Suprapubic skin (tissue), 4 donors: Measurements from ENCODE around the gene FDXR. TPM values are rescaled to one million over a fixed set of nuclear protein-coding genes. Genes with fewer than 3 reads are reported as not detected.
"Not testable (repeated sequence)": the region's sequence is repeated elsewhere in the genome, so short reads cannot be mapped to it uniquely, and the experiment has no call there.

ENCODE experiments used
- DNase-seq, 2 donors: peaks; one replicate each; pipeline ENCODE4 v3.0.0-alpha.2; 2019; ENCODE audit warnings: low spot score in 2 of 2
- H3K27ac ChIP-seq: fragments of 200-600 bp; sonication (generic); one replicate; pipeline ENCODE4 v1.5.1; 2019
- H3K27me3 ChIP-seq: fragments of 200-600 bp; sonication (generic); one replicate; pipeline ENCODE4 v1.5.1; 2019
- H3K36me3 ChIP-seq: fragments of 200-600 bp; sonication (generic); one replicate; pipeline ENCODE4 v1.5.1; 2019
- H3K4me1 ChIP-seq: fragments of 200-600 bp; sonication (generic); one replicate; pipeline ENCODE4 v1.5.1; 2019
- H3K4me3 ChIP-seq: fragments of 200-600 bp; sonication (generic); one replicate; pipeline ENCODE4 v1.5.1; 2019; ENCODE audit warnings: mild to moderate bottlenecking
- H3K9me3 ChIP-seq: fragments of 200-600 bp; sonication (generic); one replicate; pipeline ENCODE4 v1.5.1; 2019
- CTCF ChIP-seq, 2 donors: fragments of 200-600 bp in 1 of 2; fragments of 450-650 bp in 1 of 2; sonication (generic) in 1 of 2; IDR thresholded peaks; one replicate each; pipeline ENCODE4 v1.5.1; 2016 to 2019; ENCODE audit warnings: antibody characterized with exemption in 2 of 2, mild to moderate bottlenecking in 1 of 2, moderate library complexity in 1 of 2
- EP300 ChIP-seq: sonication (generic); formaldehyde crosslinking; IDR thresholded peaks from one replicate; pipeline ENCODE4 v1.6.1; 2017; ENCODE audit warnings: antibody characterized with exemption
- POLR2A ChIP-seq, 2 donors: fragments of 450-650 bp; IDR thresholded peaks; one replicate each; pipeline ENCODE4 v1.6.1; 2017; ENCODE audit warnings: antibody characterized with exemption in 2 of 2, mild to moderate bottlenecking in 2 of 2, moderate library complexity in 2 of 2
- POLR2AphosphoS5 ChIP-seq, 3 donors: sonication (generic); formaldehyde crosslinking; IDR thresholded peaks; one replicate each; pipeline ENCODE4 v1.6.1; 2017; ENCODE audit warnings: antibody characterized with exemption in 3 of 3
- WGBS: methylation state at CpG from one replicate; pipeline ENCODE4 v1.1.5; 2018; 5-methylcytosine and 5-hydroxymethylcytosine counted together
- total RNA-seq, 4 donors: library from RNA; depleted of rRNA; stranded (reverse); fragments of >200 nt; gene quantifications; one replicate each; pipeline ENCODE4 v1.1.0, GENCODE V29; 2016

FDXR gene
- total RNA-seq, 4 donors from 2014 or later: 19.1 to 34.1 (median 24.7) TPM

DNA sequence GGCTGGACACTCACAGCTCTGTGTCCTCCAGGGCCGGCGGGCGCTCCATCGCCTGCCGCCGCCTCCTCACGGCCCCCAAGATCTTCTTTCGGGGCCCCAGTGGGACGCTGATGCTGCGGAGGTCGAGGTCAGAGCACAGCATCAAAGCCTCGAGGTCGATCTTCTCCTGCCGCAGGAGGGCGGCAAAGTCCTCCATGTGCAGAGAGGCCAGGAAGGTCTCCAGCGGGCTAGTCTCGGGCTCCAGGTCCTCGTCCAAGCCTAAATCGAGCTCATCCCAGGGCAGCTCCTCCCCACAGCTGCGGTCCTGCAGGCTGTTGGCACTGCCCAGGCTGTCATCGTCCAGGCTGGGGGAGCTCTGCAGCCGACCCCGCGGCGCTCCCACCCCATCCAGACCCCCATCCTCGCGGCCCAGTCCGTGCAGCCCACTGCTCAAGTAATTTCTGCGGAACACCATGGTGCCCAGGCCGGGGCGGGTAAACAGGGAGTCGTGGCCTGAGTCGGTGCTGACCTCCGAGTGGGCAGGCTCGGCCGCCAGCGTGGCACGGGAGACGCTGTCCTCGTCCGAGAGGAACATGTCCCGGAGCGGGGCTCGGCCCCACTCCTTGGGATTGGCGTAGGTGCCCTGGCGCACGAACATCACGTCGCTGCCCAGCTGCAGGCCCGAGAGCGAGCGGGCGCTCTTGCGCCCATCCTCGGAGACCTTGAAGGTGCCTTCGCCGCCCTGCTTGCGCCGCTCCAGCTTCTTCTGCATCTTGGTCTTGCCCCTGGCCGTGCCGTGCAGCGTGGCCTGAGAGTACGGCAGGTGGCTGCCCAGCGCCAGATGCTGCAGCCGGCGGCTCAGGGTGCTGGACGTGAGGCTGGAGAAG is 46.9 kb upstream of the FDXR start:
- H3K4me1 ChIP-seq: peaks cover 43% of the 10 kb centered on the region
- no peak overlapping the region for H3K27ac ChIP-seq
- no peaks in the 10 kb centered on the region for H3K9me3 ChIP-seq
- H3K36me3 ChIP-seq: no peaks in the 10 kb centered on the region
- DNase-seq: no peak
- no peak overlapping the region for H3K4me3 ChIP-seq
- H3K27me3 ChIP-seq: peaks cover 50% of the 10 kb centered on the region
- WGBS: 73% methylated on average over 17 of the region's 67 CpGs
- no peak for TF ChIP-seq POLR2AphosphoS5 (IDR thresholded peaks at IDR 0.05)
- no peak for TF ChIP-seq POLR2A (IDR thresholded peaks at IDR 0.05)
- TF ChIP-seq EP300: no peak
- no peak for TF ChIP-seq CTCF (IDR thresholded peaks at IDR 0.05)

GRCh38 chr17:74918906-74919305 is 46.1 kb upstream of the FDXR start:
- Histone ChIP-seq H3K4me3 (no peak overlapping the region), H3K27me3 (peaks cover 43% of the 10 kb centered on the region), H3K36me3 (no peaks in the 10 kb centered on the region), H3K27ac (no peak overlapping the region), H3K9me3 (no peaks in the 10 kb centered on the region), H3K4me1 (peaks cover 35% of the 10 kb centered on the region)
- TF ChIP-seq POLR2AphosphoS5 (IDR thresholded peaks at IDR 0.05) (no peak), EP300 (no peak), POLR2A (IDR thresholded peaks at IDR 0.05) (no peak), CTCF (IDR thresholded peaks at IDR 0.05) (no peak)
- WGBS: 88% methylated on average over 5 of the region's 5 CpGs
- no peak for DNase-seq

- 68% methylated on average over 5 of the region's 10 CpGs for WGBS
- Histone ChIP-seq H3K36me3 (no peaks in the 10 kb centered on the region), H3K4me3 (no peak overlapping the region), H3K4me1 (peaks cover 20% of the 10 kb centered on the region), H3K9me3 (no peaks in the 10 kb centered on the region), H3K27me3 (peaks cover 28% of the 10 kb centered on the region), H3K27ac (no peak overlapping the region)
- no peak for TF ChIP-seq CTCF (IDR thresholded peaks at IDR 0.05)
- TF ChIP-seq POLR2AphosphoS5 (IDR thresholded peaks at IDR 0.05): no peak
- no peak for TF ChIP-seq POLR2A (IDR thresholded peaks at IDR 0.05)
- TF ChIP-seq EP300: no peak
- no peak for DNase-seq
These were observed 44.6 kb upstream of the FDXR start for GRCh38 chr17:74917430-74917829.

GRCh38 chr17:74916851-74917199 is 44.0 kb upstream of the FDXR start:
- no peak overlapping the region for H3K27ac ChIP-seq
- no peaks in the 10 kb centered on the region for H3K36me3 ChIP-seq
- H3K4me3 ChIP-seq: no peak overlapping the region
- peaks cover 22% of the 10 kb centered on the region for H3K27me3 ChIP-seq
- 88% methylated on average over 11 of the region's 11 CpGs for WGBS
- H3K4me1 ChIP-seq: peaks cover 14% of the 10 kb centered on the region
- no peak for DNase-seq
- TF ChIP-seq POLR2AphosphoS5 (IDR thresholded peaks at IDR 0.05): no peak
- TF ChIP-seq EP300: no peak
- no peak for TF ChIP-seq CTCF (IDR thresholded peaks at IDR 0.05)
- no peak for TF ChIP-seq POLR2A (IDR thresholded peaks at IDR 0.05)
- no peaks in the 10 kb centered on the region for H3K9me3 ChIP-seq

DNA sequence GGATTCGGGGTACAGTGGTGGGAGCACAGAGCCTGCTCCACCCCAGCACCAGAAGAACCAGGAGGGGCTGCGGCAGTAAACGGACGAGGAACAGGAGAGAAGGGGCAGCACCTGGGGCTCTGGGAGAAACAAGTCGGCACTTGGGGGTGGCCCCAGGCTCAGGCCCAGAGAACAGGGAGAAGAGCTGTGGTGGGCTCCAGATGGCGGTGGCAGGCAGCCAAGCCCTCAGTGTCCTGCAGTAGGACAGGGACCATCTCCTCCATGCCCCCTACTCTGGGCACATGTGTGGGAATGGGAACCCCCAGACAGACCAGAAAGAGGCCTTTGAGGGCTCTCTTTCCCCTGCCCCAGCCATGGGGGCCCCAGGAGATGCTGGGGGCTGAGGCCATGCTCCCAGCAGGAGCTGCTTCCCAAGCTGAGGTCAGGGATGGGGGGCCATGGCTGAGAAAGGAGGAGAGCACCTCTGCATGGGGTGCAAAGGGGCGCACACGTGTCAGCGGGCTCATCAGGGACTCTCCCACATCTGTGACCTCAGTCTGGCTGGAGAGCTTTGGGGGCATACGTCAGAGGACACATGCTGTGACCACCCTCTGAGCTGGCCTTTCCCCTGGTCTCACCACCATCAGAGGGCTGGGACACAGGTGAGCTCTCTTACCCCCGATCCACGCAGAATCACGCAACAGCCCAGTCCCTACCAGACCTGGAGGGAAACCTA is 43.5 kb upstream of the FDXR start:
- TF ChIP-seq POLR2A (IDR thresholded peaks at IDR 0.05): no peak
- Histone ChIP-seq H3K27me3 (peaks cover 21% of the 10 kb centered on the region), H3K9me3 (no peaks in the 10 kb centered on the region), H3K36me3 (no peaks in the 10 kb centered on the region), H3K4me1 (peaks cover 10% of the 10 kb centered on the region), H3K4me3 (no peak overlapping the region), H3K27ac (no peak overlapping the region)
- no peak for DNase-seq
- 79% methylated on average over 12 of the region's 13 CpGs for WGBS

DNA sequence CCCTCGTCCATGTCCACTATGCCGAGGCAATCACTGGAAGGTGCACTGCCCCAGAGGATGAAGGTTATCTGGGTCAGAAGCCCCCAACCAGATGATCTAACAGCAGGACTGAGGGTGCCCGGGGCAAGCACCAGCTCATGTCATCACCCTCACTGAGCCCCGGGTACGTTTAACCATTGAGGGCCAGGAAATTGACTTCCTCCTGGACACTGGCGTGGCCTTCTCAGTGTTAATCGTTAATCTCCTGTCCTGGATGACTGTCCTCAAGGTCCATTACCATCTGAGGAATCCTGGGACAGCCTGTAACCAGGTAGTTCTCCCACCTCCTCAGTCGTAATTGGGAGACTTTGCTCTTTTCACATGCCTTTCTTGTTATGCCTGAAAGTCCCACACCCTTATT is 38.6 kb upstream of the FDXR start:
- H3K27me3 ChIP-seq, H3K36me3 ChIP-seq, H3K4me3 ChIP-seq, H3K9me3 ChIP-seq, H3K27ac ChIP-seq, DNase-seq: not testable (repeated sequence)
- 78% methylated on average over 8 of the region's 8 CpGs for WGBS
- peaks cover 17% of the 10 kb centered on the region for H3K4me1 ChIP-seq

GRCh38 chr17:74909097-74909496 is 36.3 kb upstream of the FDXR start:
- not testable (repeated sequence) for H3K36me3 ChIP-seq, H3K9me3 ChIP-seq, DNase-seq, H3K27ac ChIP-seq, H3K27me3 ChIP-seq, H3K4me3 ChIP-seq
- H3K4me1 ChIP-seq: peaks cover 17% of the 10 kb centered on the region
- WGBS: 74% methylated on average over 4 of the region's 4 CpGs
